Heart left ventricle (tissue), 16 donors: Measurements from ENCODE around the gene FER. TPM values are rescaled to one million over a fixed set of nuclear protein-coding genes. Genes with fewer than 3 reads are reported as not detected.

Experiments
- ATAC-seq, 4 donors: fragments of 200-7000 bp; cut with Tn5 transposase; one replicate each; pipeline ENCODE4 v1.9.1; 2020 to 2022; ENCODE audit warnings: moderate library complexity in 4 of 4, mild to moderate bottlenecking in 3 of 4, moderate number of reproducible peaks in 1 of 4
- DNase-seq, 5 donors: peaks; one replicate each; pipeline ENCODE4 v3.0.0-alpha.2; 2020
- H3K27ac ChIP-seq, 12 donors: fragments of 200-600 bp; sonication (generic) in 4 of 12; one replicate each; pipeline versions ENCODE4 v1.5.0 to v1.8.0; 2016 to 2022; ENCODE audit warnings: mild to moderate bottlenecking in 2 of 12
- H3K27me3 ChIP-seq, 9 donors: fragments of 200-600 bp; sonication (generic) in 2 of 9; one replicate each; pipeline versions ENCODE4 v1.5.1 to v1.8.0; 2016 to 2022; ENCODE audit warnings: mild to moderate bottlenecking in 3 of 9
- H3K36me3 ChIP-seq, 9 donors: fragments of 200-600 bp; sonication (generic) in 2 of 9; one replicate each; pipeline versions ENCODE4 v1.5.0 to v1.8.0; 2018 to 2022; ENCODE audit warnings: mild to moderate bottlenecking in 2 of 9
- H3K4me1 ChIP-seq, 12 donors: fragments of 200-600 bp; sonication (generic) in 4 of 12; one replicate each; pipeline versions ENCODE4 v1.5.0 to v1.8.0; 2016 to 2022; ENCODE audit warnings: mild to moderate bottlenecking in 3 of 12
- H3K4me3 ChIP-seq, 12 donors: fragments of 200-600 bp; sonication (generic) in 4 of 12; one replicate each; pipeline versions ENCODE4 v1.5.0 to v1.8.0; 2017 to 2022; ENCODE audit warnings: mild to moderate bottlenecking in 9 of 12, moderate library complexity in 4 of 12
- H3K9me3 ChIP-seq, 12 donors: fragments of 200-600 bp; sonication (generic) in 4 of 12; one replicate each; pipeline versions ENCODE4 v1.5.0 to v1.8.0; 2016 to 2022; ENCODE audit warnings: mild to moderate bottlenecking in 1 of 12
- CTCF ChIP-seq, 12 donors: fragments of 200-600 bp; sonication (generic) in 4 of 12; IDR thresholded peaks; one replicate each; pipeline versions ENCODE4 v1.5.0 to v1.8.0; 2018 to 2022; ENCODE audit warnings: antibody characterized with exemption in 12 of 12, mild to moderate bottlenecking in 5 of 12
- POLR2A ChIP-seq, 2 donors: fragments of 450-650 bp; IDR thresholded peaks; one replicate each; pipeline ENCODE4 v1.6.1; 2017; ENCODE audit warnings: antibody characterized with exemption in 2 of 2, mild to moderate bottlenecking in 2 of 2, moderate library complexity in 2 of 2
- WGBS, 4 donors: extraction: QIAGEN DNeasy Blood & Tissue Kit in 2 of 4; methylation state at CpG; one replicate each; pipeline versions ENCODE4 v1.1.5 to v1.1.7; 2013 to 2018; 5-methylcytosine and 5-hydroxymethylcytosine counted together
- intact Hi-C, 10 donors: fragments of 100-400 bp; cut with DNase I; formaldehyde crosslinking; loops; one replicate each; pipeline versions ENCODE4 v1.11.1 to v1.14.2; 2022
- polyA plus RNA-seq, 2 donors: library from polyadenylated mRNA; stranded (reverse); fragments of 200-250 nt; gene quantifications; one replicate each; pipeline ENCODE4 v1.2.3, GENCODE V29; 2013
- total RNA-seq, 9 donors: library from RNA; depleted of rRNA in 2 of 9; stranded (reverse); fragments of >200 nt in 2 of 9; fragmentation: NEBNext Ultra II Directional in 3 of 9; extraction: Animal tissue kit (Norgen Biotek cat#: 25700) in 3 of 9; gene quantifications; one replicate each; pipeline versions ENCODE4 v1.1.0 to v1.2.4, GENCODE V29; 2016 to 2023
- donor health status: ischemic (EF 13 %, LVEDD 7.1; RV severe dilation, severe dysfunction).
- donor health status: healthy with polysubstance abuse.
- donor health status: DM: no; HTN: yes; CAD: no.
- donor health status: DM: no; HTN: no; CAD: no.
- donor health status: ischemic (EF 25% LVEDD 6.9; RV normal size, moderate dysfunction).
- donor health status: ischemic (EF 25% LVEDD 5.7; RV mildly dilated, moderate dysfunction).
- donor health status: healthy.
- donor health status: DM: yes; HTN: yes; CAD: no.
- donor health status: ischemic (EF 35%, LVEDD 5.7; RV mildly dilated, moderate dysfunction).
- donor health status: nonischemic (EF 11% LVEDD 7.7; RV severe dilation, severe dysfunction).
- donor health status: DM: yes; HTN: yes; CAD: no.
- donor health status: PGD.
- donor health status: ischemic (EF 29% LVEDD 5.4; RV normal size, mild dysfunction).
- donor health status: nonischemic (EF 23%, LVEDD 6.1; RV moderate dilation, normal function).

Gene FER
- total and polyA plus RNA-seq, 11 donors, result 1.4 to 25.7 (median 13.1) TPM

- WGBS, 4 donors, result 13 to 26% (median 19%) methylated on average over 4 of the region's 4 CpGs
- no peaks in the 10 kb centered on the region for H3K4me1 ChIP-seq
Observed at GRCh38 chr5:109218818-109219217, 471.1 kb downstream of the FER start.

GRCh38 chr5:109223531-109223930 lies 475.8 kb downstream of the FER start:
- DNase-seq (no peak), ATAC-seq (no peak)
- Histone ChIP-seq H3K27ac (no peak overlapping the region), H3K27me3 (no peaks in the 10 kb centered on the region), H3K4me3 (no peak overlapping the region), H3K4me1 (peaks cover 0 to 7% (median 0%) of the 10 kb centered on the region in 12 donors), H3K36me3 (no peaks in the 10 kb centered on the region), H3K9me3 (no peaks in the 10 kb centered on the region)
- no peak for TF ChIP-seq CTCF (IDR thresholded peaks at IDR 0.05)
- no peak for TF ChIP-seq POLR2A (IDR thresholded peaks at IDR 0.05)
- WGBS, 4 donors, result 69 to 91% (median 83%) methylated on average over 9 of the region's 9 CpGs
- intact Hi-C loops, result no loop called here

More at GRCh38 chr5:109218818-109219217, 471.1 kb downstream of the FER start:
- ATAC-seq (no peak), DNase-seq (no peak)
- no peak overlapping the region for H3K4me3 ChIP-seq
- no peak overlapping the region for H3K27ac ChIP-seq
- intact Hi-C loops, result no loop called here
- TF ChIP-seq CTCF (IDR thresholded peaks at IDR 0.05) (no peak), POLR2A (IDR thresholded peaks at IDR 0.05) (no peak)
- peaks cover 0 to 4% (median 0%) of the 10 kb centered on the region in 12 donors for H3K9me3 ChIP-seq
- H3K36me3 ChIP-seq, result no peaks in the 10 kb centered on the region
- H3K27me3 ChIP-seq, result no peaks in the 10 kb centered on the region

- ATAC-seq, result no peak
- Histone ChIP-seq H3K4me1 (peaks cover 0 to 7% (median 0%) of the 10 kb centered on the region in 12 donors), H3K4me3 (no peak overlapping the region), H3K27ac (no peak overlapping the region), H3K36me3 (no peaks in the 10 kb centered on the region), H3K27me3 (no peaks in the 10 kb centered on the region), H3K9me3 (no peaks in the 10 kb centered on the region)
- WGBS, 4 donors, result 90 to 95% (median 91%) methylated on average over 4 of the region's 4 CpGs
- DNase-seq, result no peak
- TF ChIP-seq POLR2A (IDR thresholded peaks at IDR 0.05) (no peak), CTCF (IDR thresholded peaks at IDR 0.05) (no peak)
- intact Hi-C loops, result no loop called here
Observed at GRCh38 chr5:109224276-109224882, 476.7 kb downstream of the FER start.

- no peaks in the 10 kb centered on the region for H3K36me3 ChIP-seq
- peak in 2 of 5 donors; percentile 12 to 30 for DNase-seq
- peak in 3 of 4 donors; percentile 41 to 57 (median 52) for ATAC-seq
- WGBS, 4 donors, result 59 to 76% (median 69%) methylated on average over 11 of the region's 11 CpGs
- intact Hi-C loops, result no loop called here
- H3K9me3 ChIP-seq, result no peaks in the 10 kb centered on the region
- peaks cover 0 to 7% (median 0%) of the 10 kb centered on the region in 12 donors for H3K4me1 ChIP-seq
- H3K27me3 ChIP-seq, result no peaks in the 10 kb centered on the region
- no peak for TF ChIP-seq POLR2A (IDR thresholded peaks at IDR 0.05)
- TF ChIP-seq CTCF (IDR thresholded peaks at IDR 0.05), result no peak
- H3K4me3 ChIP-seq, result no peak overlapping the region
- H3K27ac ChIP-seq, result peak overlapping the region in 1 of 12 donors; percentile 14
Observed at GRCh38 chr5:109225716-109226625, 478.3 kb downstream of the FER start.
